H9 (cell line): Measurements from ENCODE around the gene ADH1B. TPM values are rescaled to one million over a fixed set of nuclear protein-coding genes. Genes with fewer than 3 reads are reported as not detected.

ENCODE experiments used
- DNase-seq: peaks from one replicate; pipeline ENCODE4 v3.0.0-alpha.2; 2017
- H2AFZ ChIP-seq: one replicate; pipeline ENCODE4 v1.6.1; 2013; ENCODE audit warnings: mild to moderate bottlenecking, low read length, control low read depth, moderate library complexity
- H2AK5ac ChIP-seq: 2 replicates; pipeline ENCODE4 v1.6.1; 2013; ENCODE audit warnings: low read length, control low read depth, mixed read lengths; ENCODE audit not compliant: insufficient read length
- H2BK120ac ChIP-seq: one replicate; pipeline ENCODE4 v1.6.1; 2013; ENCODE audit warnings: low read depth, mild to moderate bottlenecking, low read length, control low read depth, inconsistent platforms; ENCODE audit not compliant: poor library complexity, severe bottlenecking
- H2BK12ac ChIP-seq: 2 replicates; pipeline ENCODE4 v1.6.1; 2013; ENCODE audit warnings: low read length, control low read depth, mixed read lengths, low read depth; ENCODE audit not compliant: insufficient read length
- H2BK15ac ChIP-seq: 2 replicates; pipeline ENCODE4 v1.6.1; 2013; ENCODE audit warnings: low read depth, low read length, control low read depth
- H2BK20ac ChIP-seq: one replicate; pipeline ENCODE4 v1.6.1; 2013; ENCODE audit warnings: low read depth, mild to moderate bottlenecking, low read length, control low read depth, inconsistent platforms; ENCODE audit not compliant: poor library complexity, severe bottlenecking
- H2BK5ac ChIP-seq: 2 replicates; pipeline ENCODE4 v1.6.1; 2013; ENCODE audit warnings: low read length, control low read depth, mixed read lengths; ENCODE audit not compliant: insufficient read length
- H3K14ac ChIP-seq: 2 replicates; pipeline ENCODE4 v1.6.1; 2013; ENCODE audit warnings: low read length, control low read depth; ENCODE audit not compliant: insufficient read depth
- H3K18ac ChIP-seq: 2 replicates; pipeline ENCODE4 v1.6.1; 2013; ENCODE audit warnings: low read depth, mild to moderate bottlenecking, mixed read lengths, low read length, control low read depth; ENCODE audit not compliant: insufficient read length
- H3K23ac ChIP-seq: 2 replicates; pipeline ENCODE4 v1.6.1; 2013; ENCODE audit warnings: low read length, control low read depth, mixed read lengths, low read depth; ENCODE audit not compliant: insufficient read length
- H3K23me2 ChIP-seq: 2 replicates; pipeline ENCODE4 v1.6.1; 2013; ENCODE audit warnings: low read depth, mild to moderate bottlenecking, mixed read lengths, low read length, control low read depth; ENCODE audit not compliant: insufficient read length, poor library complexity, severe bottlenecking
- H3K27ac ChIP-seq: 2 replicates; pipeline ENCODE4 v1.5.1; 2013; ENCODE audit warnings: low read length, control low read depth, mixed read lengths, low read depth; ENCODE audit not compliant: insufficient read length
- H3K27me3 ChIP-seq: 2 replicates; pipeline ENCODE4 v1.6.1; 2013; ENCODE audit warnings: low read length, control low read depth, inconsistent platforms; ENCODE audit not compliant: insufficient read depth
- H3K4ac ChIP-seq: 2 replicates; pipeline ENCODE4 v1.6.1; 2013; ENCODE audit warnings: low read depth, mild to moderate bottlenecking, control low read depth, inconsistent platforms, low read length, moderate library complexity
- H3K4me1 ChIP-seq: 2 replicates; pipeline ENCODE4 v1.6.1; 2013; ENCODE audit warnings: low read length, control low read depth, inconsistent platforms; ENCODE audit not compliant: insufficient read depth
- H3K4me2 ChIP-seq: 2 replicates; pipeline ENCODE4 v1.6.1; 2013; ENCODE audit warnings: low read length, control low read depth, mixed read lengths; ENCODE audit not compliant: insufficient read length, insufficient read depth
- H3K56ac ChIP-seq: 2 replicates; pipeline ENCODE4 v1.6.1; 2013; ENCODE audit warnings: low read depth, mild to moderate bottlenecking, mixed read lengths, low read length, control low read depth; ENCODE audit not compliant: insufficient read length
- H3K79me1 ChIP-seq: 2 replicates; pipeline ENCODE4 v1.6.1; 2013; ENCODE audit warnings: low read depth, mild to moderate bottlenecking, moderate library complexity, low read length, control low read depth, inconsistent platforms; ENCODE audit not compliant: insufficient read depth, poor library complexity, severe bottlenecking
- H3K79me2 ChIP-seq: 2 replicates; pipeline ENCODE4 v1.6.1; 2013; ENCODE audit warnings: low read length, control low read depth, inconsistent platforms; ENCODE audit not compliant: insufficient read depth
- H3K9ac ChIP-seq: 2 replicates; pipeline ENCODE4 v1.6.1; 2013; ENCODE audit warnings: low read length, control low read depth, mixed read lengths; ENCODE audit not compliant: insufficient read length; ENCODE audit errors: extremely low read depth
- H3K9me3 ChIP-seq: one replicate; pipeline ENCODE4 v1.6.1; 2013; ENCODE audit warnings: low read depth, low read length, inconsistent platforms; ENCODE audit not compliant: control insufficient read depth
- H3T11ph ChIP-seq: one replicate; pipeline ENCODE4 v1.6.1; 2013; ENCODE audit warnings: mild to moderate bottlenecking, low read length, control low read depth, inconsistent platforms
- H4K20me1 ChIP-seq: one replicate; pipeline ENCODE4 v1.6.1; 2013; ENCODE audit not compliant: control insufficient read depth, insufficient read length, insufficient read depth
- H4K5ac ChIP-seq: 2 replicates; pipeline ENCODE4 v1.6.1; 2013; ENCODE audit warnings: low read depth, mild to moderate bottlenecking, mixed read lengths, low read length, control low read depth; ENCODE audit not compliant: insufficient read length
- H4K8ac ChIP-seq: replicated peaks from 2 replicates; pipeline ENCODE4 v1.6.1; 2013; ENCODE audit warnings: low read length, control low read depth, mixed read lengths, low read depth; ENCODE audit not compliant: insufficient read length
- H4K91ac ChIP-seq: 2 replicates; pipeline ENCODE4 v1.6.1; 2013; ENCODE audit warnings: low read depth, mild to moderate bottlenecking, moderate library complexity, mixed read lengths, low read length, control low read depth; ENCODE audit not compliant: insufficient read length
- H3K27ac Mint-ChIP-seq, 3 experiments: 2 replicates in 2 of 3; 3 replicates in 1 of 3; pipeline ENCODE4 v1.8.0; 2020 to 2021; ENCODE audit warnings: mixed read lengths in 3 of 3, mild to moderate bottlenecking in 1 of 3, moderate library complexity in 1 of 3
- H3K27me3 Mint-ChIP-seq: 2 replicates; pipeline ENCODE4 v1.8.0; 2021; ENCODE audit warnings: low read depth, mild to moderate bottlenecking, moderate library complexity, mixed read lengths
- H3K36me3 Mint-ChIP-seq, 3 experiments: 2 replicates in 2 of 3; 3 replicates in 1 of 3; pipeline ENCODE4 v1.8.0; 2020 to 2021; ENCODE audit warnings: low read depth in 3 of 3, mixed read lengths in 3 of 3; ENCODE audit not compliant: insufficient read depth in 1 of 3
- H3K4me1 Mint-ChIP-seq, 2 experiments: 2 replicates each; pipeline ENCODE4 v1.8.0; 2020; ENCODE audit warnings: mixed read lengths in 2 of 2
- H3K4me3 Mint-ChIP-seq, 2 experiments: 2 replicates in 1 of 2; 3 replicates in 1 of 2; pipeline ENCODE4 v1.8.0; 2020 to 2021; ENCODE audit warnings: mild to moderate bottlenecking in 2 of 2, mixed read lengths in 2 of 2, moderate library complexity in 1 of 2
- H3K9me3 Mint-ChIP-seq, 2 experiments: 2 replicates in 1 of 2; 3 replicates in 1 of 2; pipeline ENCODE4 v1.8.0; 2020; ENCODE audit warnings: mild to moderate bottlenecking in 2 of 2, mixed read lengths in 2 of 2, moderate library complexity in 1 of 2
- CTCF ChIP-seq: fragments of 200-600 bp; sonication (generic); conservative IDR thresholded peaks from 3 replicates; pipeline ENCODE4 v1.8.0; 2021; ENCODE audit warnings: antibody characterized with exemption, mild to moderate bottlenecking
- WGBS: extraction: QIAGEN DNeasy Blood & Tissue Kit; methylation state at CpG from one replicate; pipeline ENCODE4 v1.1.7; 2013; ENCODE audit warnings: missing lambda C conversion rate, low lambda C conversion rate, mixed read lengths; ENCODE audit not compliant: insufficient read length; ENCODE audit errors: extremely low coverage; 5-methylcytosine and 5-hydroxymethylcytosine counted together
- total RNA-seq: library from RNA; stranded (reverse); gene quantifications from 2 replicates; pipeline ENCODE4 v1.2.1, GENCODE V29; 2021

The ADH1B gene
- total RNA-seq, 1 experiment from 2014 or later: not detected

GRCh38 chr4:99275050-99275449 lies 46.2 kb downstream of the ADH1B start:
- Histone ChIP-seq H2AFZ (no peak overlapping the region), H3K23ac (no peak overlapping the region), H3K9me3 (no peaks in the 10 kb centered on the region), H3K27ac (no peak overlapping the region), H3K14ac (no peak overlapping the region), H4K20me1 (no peaks in the 10 kb centered on the region), H2BK20ac (no peak overlapping the region), H4K8ac (no peak overlapping the region), H3K23me2 (no peaks in the 10 kb centered on the region), H2BK15ac (no peak overlapping the region), H2BK5ac (no peak overlapping the region), H3K4ac (no peak overlapping the region), H4K5ac (no peak overlapping the region), H2BK120ac (no peak overlapping the region), H2AK5ac (no peak overlapping the region), H3K79me2 (no peaks in the 10 kb centered on the region), H2BK12ac (no peak overlapping the region), H3K18ac (no peak overlapping the region), H3K79me1 (no peaks in the 10 kb centered on the region), H3T11ph (no peak overlapping the region), H3K9ac (no peak overlapping the region), H3K4me1 (no peaks in the 10 kb centered on the region), H3K56ac (no peak overlapping the region), H3K27me3 (no peaks in the 10 kb centered on the region), H3K4me2 (no peak overlapping the region), H4K91ac (no peak overlapping the region)
- Mint-ChIP-seq H3K9me3 (peaks cover 4 to 9% of the 10 kb centered on the region in 2 experiments; a peak in 4 of 5 replicates), H3K27me3 (no peaks in the 10 kb centered on the region), H3K4me1 (peaks cover 7 to 11% of the 10 kb centered on the region in 2 experiments), H3K27ac (no peak overlapping the region), H3K4me3 (no peak overlapping the region), H3K36me3 (peaks cover 0 to 5% (median 4%) of the 10 kb centered on the region in 3 experiments; a peak in 4 of 7 replicates)
- TF ChIP-seq CTCF: no peak
- no CpG with 5 or more reads among the region's 5 CpGs for WGBS
- no peak for DNase-seq
